ENCODE measurements around the gene GLIS1.

GRCh38 chr1:53669621-53670191 is 69.3 kb downstream of the GLIS1 start:
- TF ChIP-seq, protein P1, sequence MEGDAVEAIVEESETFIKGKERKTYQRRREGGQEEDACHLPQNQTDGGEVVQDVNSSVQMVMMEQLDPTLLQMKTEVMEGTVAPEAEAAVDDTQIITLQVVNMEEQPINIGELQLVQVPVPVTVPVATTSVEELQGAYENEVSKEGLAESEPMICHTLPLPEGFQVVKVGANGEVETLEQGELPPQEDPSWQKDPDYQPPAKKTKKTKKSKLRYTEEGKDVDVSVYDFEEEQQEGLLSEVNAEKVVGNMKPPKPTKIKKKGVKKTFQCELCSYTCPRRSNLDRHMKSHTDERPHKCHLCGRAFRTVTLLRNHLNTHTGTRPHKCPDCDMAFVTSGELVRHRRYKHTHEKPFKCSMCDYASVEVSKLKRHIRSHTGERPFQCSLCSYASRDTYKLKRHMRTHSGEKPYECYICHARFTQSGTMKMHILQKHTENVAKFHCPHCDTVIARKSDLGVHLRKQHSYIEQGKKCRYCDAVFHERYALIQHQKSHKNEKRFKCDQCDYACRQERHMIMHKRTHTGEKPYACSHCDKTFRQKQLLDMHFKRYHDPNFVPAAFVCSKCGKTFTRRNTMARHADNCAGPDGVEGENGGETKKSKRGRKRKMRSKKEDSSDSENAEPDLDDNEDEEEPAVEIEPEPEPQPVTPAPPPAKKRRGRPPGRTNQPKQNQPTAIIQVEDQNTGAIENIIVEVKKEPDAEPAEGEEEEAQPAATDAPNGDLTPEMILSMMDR (IDR thresholded peaks at IDR 0.05) = no peak
- no peak for TF ChIP-seq POLR2A (IDR thresholded peaks at IDR 0.05)

Measured in lower leg skin (tissue), 3 donors.